HG03342 (cell line): ENCODE results near the gene IL22.
"Not testable (repeated sequence)": the region's sequence is repeated elsewhere in the genome, so short reads cannot be mapped to it uniquely, and the experiment has no call there.

ENCODE experiments used
- ATAC-seq: cut with Tn5 transposase; IDR thresholded peaks from one replicate; pipeline ENCODE4 v1.9.1; 2021; ENCODE audit warnings: mild to moderate bottlenecking, moderate library complexity; ENCODE audit not compliant: unreplicated experiment

IL22 gene

DNA sequence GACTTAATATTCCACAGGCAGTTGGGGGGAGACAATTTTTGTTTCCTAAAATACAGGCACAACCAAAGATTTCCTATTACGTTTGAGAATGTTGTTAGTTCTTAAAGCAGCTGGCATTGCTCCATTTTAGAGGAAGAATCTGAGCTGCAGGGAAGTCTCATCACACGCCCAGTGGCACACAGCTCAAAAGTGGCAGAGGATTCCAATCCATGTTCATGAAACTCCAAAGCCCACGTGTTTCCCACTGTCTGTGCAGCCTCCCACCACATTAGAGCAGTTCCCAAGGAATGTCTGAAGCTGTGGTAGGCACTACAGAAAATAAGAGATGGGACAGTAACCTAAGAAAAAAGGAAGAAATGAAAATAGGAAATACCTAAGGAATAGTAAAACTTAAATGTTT is 21.7 kb downstream of the IL22 start:
- no peak for ATAC-seq

DNA sequence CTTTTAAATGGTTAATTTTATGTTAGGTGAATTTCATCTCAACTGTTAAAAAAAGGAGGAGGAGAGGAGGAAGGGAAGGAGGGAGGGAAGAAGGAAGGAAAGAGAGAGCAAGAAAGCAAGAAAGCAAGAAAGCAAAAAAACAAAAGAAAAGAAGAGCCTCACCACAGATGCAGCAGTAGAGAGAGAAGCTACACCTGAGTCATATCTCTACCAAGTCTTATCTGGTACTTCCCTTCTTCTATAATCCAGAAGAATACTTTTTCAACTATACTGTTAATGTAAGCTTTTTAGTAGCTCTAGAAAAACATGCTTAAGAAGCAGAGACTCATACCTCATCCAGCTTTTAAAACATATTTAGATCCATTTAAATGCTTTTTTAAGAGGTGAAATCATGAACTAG is 22.2 kb downstream of the IL22 start:
- ATAC-seq = no peak

DNA sequence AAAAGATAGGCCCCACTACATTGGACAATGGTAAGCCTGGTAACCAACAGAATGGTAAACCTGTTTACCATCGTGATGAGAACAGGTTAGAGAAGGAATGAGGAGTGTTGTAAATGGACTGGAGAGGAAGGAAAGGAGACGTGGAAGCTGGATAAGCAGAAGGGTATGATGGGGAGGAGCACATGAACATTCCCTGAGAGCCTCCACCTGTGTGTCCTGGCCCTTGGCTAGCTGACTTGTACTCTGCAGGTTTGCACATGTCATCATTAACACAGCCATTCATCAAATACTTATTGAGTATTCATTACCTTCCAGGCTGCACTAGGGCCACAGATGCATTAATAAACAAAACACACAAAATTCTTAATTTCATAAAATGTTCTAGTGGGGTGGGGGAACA is 23.4 kb downstream of the IL22 start:
- ATAC-seq = no peak

DNA sequence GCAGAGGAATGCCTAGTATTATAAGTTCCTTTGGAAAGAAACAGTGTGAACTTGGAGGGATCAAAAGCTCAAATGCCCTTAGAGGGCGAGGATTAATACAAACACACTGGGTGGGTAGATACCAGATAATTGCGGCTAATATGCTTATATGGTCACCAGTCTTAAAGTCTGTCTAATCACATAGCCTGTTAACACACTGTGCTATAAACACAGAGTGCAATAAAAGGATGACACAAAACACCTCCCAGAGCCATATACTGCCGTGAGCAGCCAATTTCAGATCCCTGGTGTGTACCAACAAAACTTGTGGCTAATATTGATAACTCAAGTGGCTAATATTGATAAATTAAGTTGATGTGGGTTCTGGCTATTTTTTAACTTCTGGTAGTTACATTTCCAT is 26.0 kb downstream of the IL22 start:
- no peak for ATAC-seq

DNA sequence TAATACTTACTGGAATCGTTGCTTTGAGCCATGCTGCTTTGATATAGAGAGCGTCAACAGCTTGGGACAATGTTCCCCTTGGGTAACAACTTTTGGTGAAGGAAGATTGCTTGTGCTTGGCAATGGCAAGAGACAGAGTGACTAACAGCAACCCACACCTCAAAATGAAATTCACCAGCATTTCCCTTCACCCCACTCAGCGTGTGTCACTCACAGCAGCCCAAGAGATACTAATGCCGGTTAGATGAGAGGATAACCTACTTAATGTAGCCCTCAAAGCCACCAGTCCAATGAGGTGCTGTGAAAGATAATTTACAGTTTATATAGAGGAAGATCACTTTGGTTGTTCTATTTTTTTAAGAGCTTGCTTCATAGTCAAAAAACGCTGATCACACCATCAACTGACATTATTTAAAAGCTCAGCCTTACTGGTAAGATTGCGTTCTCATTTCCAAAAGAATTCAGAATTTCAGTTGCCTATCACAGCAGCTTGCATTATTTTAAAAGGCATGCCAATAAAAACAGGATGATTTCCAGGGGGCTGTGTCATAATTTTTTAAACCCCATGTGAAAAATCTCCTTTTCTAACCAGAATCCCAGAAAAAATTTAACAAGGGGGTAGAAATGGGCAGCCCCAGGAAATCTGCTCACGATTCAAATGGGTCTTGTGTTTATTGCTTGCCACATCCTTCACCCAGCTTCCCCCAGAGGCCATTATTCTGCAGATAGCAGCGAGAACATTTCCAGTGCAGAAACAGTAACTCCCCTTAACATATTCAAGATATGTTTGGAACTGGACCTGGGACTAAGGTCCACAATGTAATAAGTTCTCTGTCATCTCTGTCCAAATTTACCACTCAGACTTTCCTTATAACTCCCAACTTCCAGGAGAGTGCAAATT is 27.6 kb downstream of the IL22 start, which contains the start of gene IL26:
Gene IL26 (minus strand): TSS at position 235 of the 901 bp plus-strand sequence. CDS start 54 bp downstream, at position 181.
- ATAC-seq = no peak

DNA sequence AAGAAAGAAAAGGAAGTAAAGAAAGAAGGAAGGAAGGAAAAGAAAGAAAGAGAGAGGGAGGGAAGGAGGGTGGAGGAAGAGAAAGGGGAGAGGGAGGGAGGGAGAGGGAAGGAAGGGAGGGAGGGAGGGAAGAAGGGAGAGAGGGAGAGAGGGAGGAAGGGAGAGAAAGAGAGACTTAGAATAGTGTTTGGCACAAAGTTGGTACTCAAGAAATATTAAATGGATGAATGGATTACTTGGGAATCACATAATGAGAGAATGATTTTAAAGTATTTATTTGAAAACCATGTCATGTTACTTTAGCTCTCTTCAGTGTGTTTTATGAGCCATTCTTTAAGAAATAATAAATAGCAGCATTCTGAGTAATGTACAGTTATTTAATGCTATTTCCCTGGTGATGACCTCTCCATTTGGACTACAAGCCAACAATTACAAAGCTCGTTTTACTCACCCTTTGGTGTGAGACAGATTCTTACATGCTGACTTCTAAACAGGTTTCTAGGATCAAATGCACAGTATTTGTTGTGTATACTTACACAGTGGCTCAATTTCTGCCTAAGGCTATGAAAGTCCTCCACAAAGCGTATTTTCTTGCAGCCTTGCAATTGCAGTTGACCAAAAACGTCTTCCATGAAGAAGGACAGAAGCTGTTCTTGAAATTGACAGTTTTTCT is 28.7 kb downstream of the IL22 start:
- no peak for ATAC-seq

DNA sequence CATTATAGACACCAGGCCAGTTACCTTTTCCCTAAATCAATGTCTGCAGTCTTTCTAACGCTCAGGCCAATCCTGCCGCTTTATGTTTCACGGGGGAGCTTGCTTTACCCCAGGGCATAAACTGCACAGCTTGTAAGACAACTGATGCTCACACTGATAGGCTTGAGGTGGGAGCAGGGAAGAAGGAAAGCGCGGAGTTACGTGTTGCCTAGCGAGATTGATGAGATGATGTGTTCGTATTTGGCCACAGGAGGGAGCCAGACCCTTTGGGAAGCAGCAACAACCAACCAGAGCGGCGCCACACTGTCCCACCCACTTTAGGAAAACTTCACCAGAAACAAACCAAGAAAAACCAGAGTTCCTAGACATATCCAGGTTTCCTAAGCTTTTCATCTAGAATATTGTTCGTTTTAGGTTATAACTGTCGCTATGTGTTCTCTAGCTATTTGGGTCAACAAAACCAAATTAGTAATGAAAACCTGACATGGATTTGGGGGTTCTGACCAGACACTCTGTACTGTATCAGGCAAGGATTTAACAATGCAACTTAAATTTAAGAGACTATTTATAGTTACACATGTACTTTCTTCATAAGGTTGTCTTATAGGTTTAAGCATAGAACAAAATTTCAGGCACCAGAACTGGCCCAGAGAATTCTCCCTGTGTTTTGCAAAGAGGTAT is 30.2 kb downstream of the IL22 start:
- peak; percentile 94 for ATAC-seq

DNA sequence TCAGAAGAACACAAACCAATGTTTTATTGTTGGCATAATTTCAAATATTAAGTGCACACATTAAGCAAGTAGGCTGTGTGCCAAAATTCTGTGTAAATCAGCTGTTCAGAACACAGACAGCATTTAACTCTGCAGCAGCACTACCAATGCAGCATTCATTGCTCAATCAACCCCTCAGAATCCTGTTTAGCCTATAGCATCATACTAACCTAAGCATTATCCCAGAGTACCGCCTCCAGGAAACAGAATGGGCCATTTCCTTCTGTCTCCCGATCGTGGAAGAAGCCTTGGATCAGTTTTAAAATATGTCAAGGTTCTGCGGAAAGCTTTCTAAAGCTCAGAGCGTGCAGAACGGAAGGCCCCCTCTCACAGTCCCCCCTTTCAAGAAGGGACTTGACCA is 31.1 kb downstream of the IL22 start:
- ATAC-seq = no peak

DNA sequence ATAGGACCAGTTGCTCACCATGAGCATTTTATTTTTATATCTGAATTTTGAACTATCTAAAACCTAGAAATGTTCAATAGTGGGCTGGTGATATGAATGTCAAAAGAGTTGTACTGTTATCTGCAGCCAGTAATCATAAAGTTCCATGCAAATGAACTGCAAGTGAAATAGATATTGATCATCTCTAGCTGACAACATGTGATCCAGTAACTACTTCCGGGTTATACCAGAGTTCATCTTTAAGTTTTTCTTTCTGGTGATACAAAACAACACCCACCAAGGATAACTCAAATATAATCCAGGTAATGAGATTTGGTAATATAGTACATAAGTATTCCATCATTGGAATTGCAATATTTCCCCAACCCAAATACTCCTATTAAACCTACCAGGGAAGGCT is 31.9 kb downstream of the IL22 start:
- no peak for ATAC-seq

DNA sequence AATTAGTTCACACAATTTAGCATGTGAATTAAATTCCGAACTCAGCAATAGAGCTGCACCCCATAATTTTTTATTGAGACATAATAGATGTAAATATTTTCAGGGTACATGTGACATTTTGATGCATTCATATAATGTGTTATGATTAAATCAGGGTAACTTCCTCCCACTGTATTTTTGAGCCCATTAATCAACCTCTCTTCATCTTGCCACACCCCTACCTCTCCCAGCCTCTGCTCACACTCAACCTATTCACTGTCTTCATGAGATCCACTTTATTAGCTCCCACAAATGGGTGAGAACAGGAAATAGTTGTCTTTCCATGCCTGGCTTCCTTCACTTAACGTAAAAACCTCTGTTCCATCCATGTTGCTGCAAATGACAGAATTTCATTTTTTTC is 42.5 kb downstream of the IL22 start:
- no peak for ATAC-seq

DNA sequence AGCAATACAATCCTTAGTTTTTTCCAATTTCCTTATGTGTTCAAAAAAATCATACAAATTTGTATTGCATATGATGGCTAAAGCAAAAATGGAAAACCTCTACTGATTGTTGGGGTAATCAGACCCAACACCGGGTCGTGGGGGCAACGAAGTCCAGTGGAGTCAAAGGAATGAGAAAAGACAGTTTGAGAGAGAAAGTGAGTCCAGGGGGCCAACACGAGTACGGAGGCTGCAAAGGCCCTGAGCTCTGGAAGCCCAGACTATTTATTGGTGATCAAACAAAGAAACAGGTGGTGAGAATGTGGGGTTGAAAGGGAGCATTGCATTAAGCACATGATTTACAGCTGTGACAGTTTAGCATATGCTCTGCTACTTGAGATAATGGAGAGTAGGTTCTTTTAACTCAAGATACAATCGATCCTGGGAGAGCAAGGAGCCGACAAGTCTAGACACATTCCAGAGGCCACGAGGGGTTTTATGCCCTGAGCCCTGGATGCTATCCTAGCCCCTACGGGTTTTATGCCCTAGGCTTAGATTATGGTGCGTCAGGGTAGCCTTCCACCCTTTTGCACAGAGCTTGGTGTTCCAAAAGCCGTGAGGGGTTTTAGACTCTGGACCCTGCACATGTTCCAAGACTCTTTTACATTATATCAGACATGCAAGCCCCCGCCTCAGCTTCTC is 44.2 kb downstream of the IL22 start:
- ATAC-seq = not testable (repeated sequence)

DNA sequence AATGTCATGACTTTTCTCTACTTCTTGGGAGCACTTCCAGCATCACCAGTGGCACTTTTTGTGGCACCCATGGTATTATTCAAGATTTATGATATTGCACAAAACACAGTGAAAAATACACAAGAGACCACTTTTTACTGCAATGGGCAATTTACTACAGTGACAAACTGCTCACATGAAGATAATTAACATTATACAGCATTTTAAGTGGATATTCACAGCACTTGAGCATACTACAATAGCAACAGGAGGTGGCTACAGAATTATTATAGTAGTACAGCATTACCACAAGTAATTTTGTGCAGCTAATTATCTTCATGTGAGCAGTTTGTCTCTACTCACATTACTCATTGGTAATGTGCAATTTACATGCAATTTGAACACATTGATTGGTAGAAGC is 46.1 kb downstream of the IL22 start:
- ATAC-seq = no peak

DNA sequence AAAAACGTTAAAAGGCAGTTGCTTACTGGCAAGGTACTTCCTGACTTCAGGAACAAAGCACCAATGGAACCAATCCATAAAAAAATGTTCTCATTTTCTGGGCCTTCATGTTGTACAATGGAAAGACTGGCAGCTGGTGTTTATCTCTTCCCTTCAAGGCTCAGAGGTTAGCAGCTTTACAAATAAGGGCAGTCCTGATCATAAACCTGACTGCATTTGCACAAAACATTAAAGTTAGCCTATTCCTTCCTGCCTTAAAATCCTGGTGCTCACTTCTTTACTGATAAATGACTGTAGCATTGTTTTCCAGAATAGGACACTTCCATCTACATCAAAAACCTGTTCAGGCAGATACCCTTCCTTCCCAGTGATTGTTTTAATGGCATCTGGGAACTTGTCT is 47.0 kb downstream of the IL22 start:
- no peak for ATAC-seq

DNA sequence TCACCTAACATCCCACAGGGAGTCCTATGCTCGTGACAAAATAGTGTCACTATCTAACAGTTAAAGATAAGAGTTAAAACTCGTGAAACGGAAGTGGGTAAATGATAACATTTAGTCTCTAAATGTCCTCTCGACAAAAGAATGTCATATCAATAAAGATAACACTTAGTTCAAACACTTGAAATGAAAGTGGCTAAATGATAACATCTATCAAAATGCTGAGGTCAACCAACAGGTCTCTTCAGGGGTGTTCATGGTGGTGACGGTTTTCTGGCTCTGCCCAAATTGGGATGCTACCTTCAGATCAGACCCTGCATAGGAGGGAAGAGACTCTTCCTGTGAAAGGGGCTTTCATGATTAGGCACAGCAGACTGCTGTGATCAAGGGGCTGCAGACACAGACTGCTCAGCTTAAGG is 49.9 kb downstream of the IL22 start:
- ATAC-seq = no peak

DNA sequence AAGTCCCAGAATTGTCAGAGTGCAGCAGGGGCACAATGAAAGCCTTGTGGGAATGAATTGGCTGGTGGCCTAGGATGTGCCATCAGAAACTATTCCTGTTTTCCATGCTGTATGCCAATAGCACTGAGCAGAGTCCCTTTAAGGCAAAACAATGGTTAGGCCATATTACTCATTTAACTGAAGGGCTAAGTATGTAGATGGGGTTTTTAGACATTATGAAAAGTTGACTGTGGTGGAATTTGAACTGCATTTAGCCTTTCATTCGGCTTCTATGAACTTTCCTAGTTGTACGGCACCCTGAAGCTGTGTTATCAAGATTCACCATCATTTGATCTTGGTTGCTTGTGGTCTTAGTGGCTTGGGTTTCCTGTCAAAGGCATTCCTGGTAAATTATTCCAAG is 52.5 kb downstream of the IL22 start:
- no peak for ATAC-seq

DNA sequence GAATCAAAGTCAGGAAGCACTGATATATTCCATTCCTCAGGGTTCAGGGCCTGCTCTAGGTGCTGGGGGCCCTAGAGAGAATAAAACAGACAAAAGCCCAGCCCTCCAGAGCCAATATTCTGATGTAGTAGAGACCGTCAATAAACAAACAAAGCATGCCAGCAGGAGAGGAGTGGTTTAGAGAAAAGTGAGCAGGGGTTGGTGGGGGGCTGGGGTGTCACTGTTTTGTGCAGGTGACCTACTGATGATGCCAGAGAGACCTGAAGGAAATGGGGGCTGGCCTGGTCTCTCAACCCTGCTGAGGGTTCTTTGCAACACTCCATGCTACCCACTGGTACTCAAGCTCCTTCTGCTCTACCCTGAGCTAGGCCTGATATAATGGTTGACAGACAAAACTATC is 54.3 kb downstream of the IL22 start:
- no peak for ATAC-seq

DNA sequence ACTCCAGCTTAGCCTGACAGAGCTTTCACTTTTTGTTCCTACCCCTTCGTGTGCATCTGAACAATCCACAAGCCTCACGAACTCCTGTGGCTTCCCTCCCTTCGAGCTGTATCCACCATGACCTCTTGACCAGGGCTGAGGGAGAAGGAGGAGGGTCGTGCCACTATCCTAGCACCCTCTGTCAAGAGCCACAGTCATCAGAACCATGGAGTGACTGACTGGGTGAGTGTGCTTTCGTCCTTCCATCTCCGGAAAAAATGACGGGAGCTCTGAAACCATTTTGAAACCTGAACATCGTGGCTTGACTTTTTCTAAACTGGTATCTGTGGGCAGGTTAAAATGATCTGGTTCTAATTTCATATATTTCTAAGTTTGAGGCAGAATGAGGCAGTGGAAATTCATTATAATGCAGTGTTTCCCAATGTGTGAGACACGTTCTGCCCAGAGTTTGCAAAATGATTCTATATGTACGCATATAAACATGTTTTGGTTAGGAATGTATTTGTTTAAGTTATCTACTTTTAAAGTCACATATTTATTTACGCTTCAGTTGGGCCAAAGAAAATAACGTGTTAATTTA is 54.8 kb downstream of the IL22 start:
- ATAC-seq = no peak
